Adipocyte (in vitro differentiated cells): ENCODE measurements around the gene CCDC54.
"Not testable (repeated sequence)": the region's sequence is repeated elsewhere in the genome, so short reads cannot be mapped to it uniquely, and the experiment has no call there.

ENCODE experiments used
- DNase-seq: peaks from one replicate; pipeline ENCODE4 v3.0.0-alpha.2; 2015; ENCODE audit warnings: low read depth
- H3K27me3 ChIP-seq: replicated peaks from 2 replicates; pipeline ENCODE4 v1.7.0; 2013; ENCODE audit warnings: mild to moderate bottlenecking, low read length, moderate library complexity; ENCODE audit not compliant: control insufficient read depth, insufficient read depth
- H3K36me3 ChIP-seq: 2 replicates; pipeline ENCODE4 v1.7.0; 2013; ENCODE audit warnings: low read length, mild to moderate bottlenecking, moderate library complexity; ENCODE audit not compliant: control insufficient read depth, insufficient read depth, severe bottlenecking
- H3K4me1 ChIP-seq: 2 replicates; pipeline ENCODE4 v1.7.0; 2013; ENCODE audit warnings: mild to moderate bottlenecking, low read length, moderate library complexity; ENCODE audit not compliant: control insufficient read depth, insufficient read depth
- H3K4me3 ChIP-seq: 2 replicates; pipeline ENCODE4 v1.7.0; 2013; ENCODE audit warnings: mild to moderate bottlenecking, low read length, moderate library complexity
- H3K9ac ChIP-seq: 2 replicates; pipeline ENCODE4 v1.7.0; 2013; ENCODE audit warnings: mild to moderate bottlenecking, low read length, moderate library complexity
- H3K9me3 ChIP-seq: 2 replicates; pipeline ENCODE4 v1.7.0; 2013; ENCODE audit warnings: mild to moderate bottlenecking, low read length, moderate library complexity; ENCODE audit not compliant: control insufficient read depth

Gene CCDC54

DNA sequence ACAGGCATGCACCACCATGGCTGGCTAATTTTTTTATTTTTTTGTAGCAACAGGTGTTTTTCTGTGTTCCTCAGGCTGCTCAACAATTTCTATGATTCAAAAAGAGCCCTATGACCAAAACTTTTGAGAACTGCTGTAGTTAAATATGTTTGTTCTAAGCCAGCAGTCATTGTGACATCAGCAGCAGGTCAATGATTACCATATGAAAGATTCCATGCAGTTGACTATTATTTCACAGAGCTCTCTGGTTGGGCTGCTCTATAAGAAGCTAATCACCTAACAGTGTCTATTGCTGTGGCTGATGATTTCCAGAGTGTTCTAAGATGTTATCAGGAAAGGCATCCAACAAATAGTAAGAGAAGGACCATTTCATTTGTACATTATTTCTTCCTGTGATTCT is at the start of gene CCDC54:
TSS of gene CCDC54 (plus strand) at position 289 of the 400 bp plus-strand sequence. CDS start 149 bp downstream, outside the sequence.
- DNase-seq: peak; percentile 22
- Histone ChIP-seq H3K9ac (no peak within 1 kb of the TSS), H3K4me1 (no peaks in the 10 kb centered on the region), H3K27me3 (no peaks in the 10 kb centered on the region), H3K9me3 (no peaks in the 10 kb centered on the region), H3K36me3 (no peaks in the 10 kb centered on the region), H3K4me3 (no peak within 1 kb of the TSS)

DNA sequence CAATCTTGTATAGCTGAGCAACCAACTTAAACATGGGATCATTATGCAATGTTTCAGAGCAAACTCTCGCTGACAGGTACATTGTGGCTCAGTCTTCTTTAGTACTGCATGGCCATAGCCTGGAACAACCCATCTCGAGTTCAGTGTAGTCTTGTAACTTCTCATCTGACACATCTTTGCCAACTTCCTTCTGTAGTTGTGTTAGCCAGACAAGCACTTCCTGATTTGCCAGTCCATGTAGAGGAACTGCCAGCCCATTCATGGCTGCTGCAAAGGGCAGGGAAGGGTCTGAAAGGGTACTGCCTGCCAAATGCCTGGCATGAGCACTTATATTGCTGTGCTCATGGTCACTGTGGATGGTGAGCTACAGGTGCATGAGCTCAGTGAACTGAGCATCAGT is 49.2 kb upstream of the CCDC54 start:
- DNase-seq: no peak
- Histone ChIP-seq H3K9ac (no peak overlapping the region), H3K36me3 (no peaks in the 10 kb centered on the region), H3K27me3 (no peaks in the 10 kb centered on the region), H3K4me3 (no peak overlapping the region), H3K4me1 (no peaks in the 10 kb centered on the region), H3K9me3 (no peaks in the 10 kb centered on the region)

DNA sequence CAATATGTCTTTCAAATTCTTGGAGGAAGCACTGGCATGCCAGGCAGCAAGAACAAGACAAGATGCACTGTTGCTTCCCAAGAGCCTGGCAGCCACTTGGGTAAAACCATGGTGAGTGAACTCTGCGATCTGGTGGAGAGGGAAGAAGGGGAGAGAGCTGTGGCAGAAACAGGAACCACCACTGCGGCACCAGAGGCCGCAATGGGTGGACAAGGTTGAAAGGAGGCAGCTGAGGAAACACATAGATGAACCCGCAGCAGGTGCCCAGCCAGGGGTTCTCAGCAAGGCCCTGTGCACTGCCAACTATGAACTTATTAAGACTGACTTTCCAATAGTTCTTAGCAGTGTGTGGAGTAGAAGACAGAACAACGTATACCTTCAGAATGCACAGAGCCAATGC is 48.2 kb upstream of the CCDC54 start:
- Histone ChIP-seq H3K9ac (no peak overlapping the region), H3K36me3 (no peaks in the 10 kb centered on the region), H3K27me3 (no peaks in the 10 kb centered on the region), H3K4me3 (no peak overlapping the region), H3K4me1 (no peaks in the 10 kb centered on the region), H3K9me3 (no peaks in the 10 kb centered on the region)
- no peak for DNase-seq

DNA sequence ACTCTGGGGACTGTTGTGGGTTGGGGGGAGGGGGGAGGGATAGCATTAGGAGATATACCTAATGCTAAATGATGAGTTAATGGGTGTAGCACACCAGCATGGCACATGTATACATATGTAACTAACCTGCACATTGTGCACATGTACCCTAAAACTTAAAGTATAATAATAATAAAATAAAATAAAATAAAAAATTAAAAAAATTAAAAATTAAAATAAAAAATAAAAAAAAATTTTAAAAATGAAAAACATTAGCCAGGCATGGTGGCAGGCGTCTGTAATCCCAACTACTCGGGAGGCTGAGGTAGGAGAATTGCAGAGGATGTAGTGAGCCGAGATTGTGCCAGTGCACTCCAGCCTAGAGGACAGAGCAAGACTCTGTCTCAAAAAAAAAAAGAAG is 37.5 kb upstream of the CCDC54 start:
- DNase-seq, H3K4me3 ChIP-seq, H3K4me1 ChIP-seq, H3K27me3 ChIP-seq, H3K36me3 ChIP-seq, H3K9me3 ChIP-seq, H3K9ac ChIP-seq: not testable (repeated sequence)

DNA sequence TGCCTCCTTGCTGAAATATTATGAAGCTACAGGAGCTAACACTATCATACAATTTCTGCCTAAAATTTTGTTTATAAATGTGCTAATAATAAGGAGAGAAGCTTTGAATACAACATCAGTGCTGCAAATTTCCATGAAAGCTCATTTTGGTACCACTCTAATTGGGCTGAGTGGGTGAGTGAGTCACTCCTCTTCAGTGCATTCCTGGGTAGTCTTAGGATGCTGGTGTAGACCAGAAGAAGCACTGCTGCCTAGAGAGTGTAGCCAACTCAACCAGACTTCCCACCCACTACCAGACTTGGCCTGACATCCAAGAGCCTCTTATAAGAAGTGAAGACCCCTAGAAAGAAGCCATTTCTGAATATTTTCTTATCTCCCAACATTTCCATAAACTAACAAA is 32.5 kb upstream of the CCDC54 start:
- Histone ChIP-seq H3K36me3 (no peaks in the 10 kb centered on the region), H3K9ac (no peak overlapping the region), H3K4me1 (no peaks in the 10 kb centered on the region), H3K9me3 (peaks cover 2% of the 10 kb centered on the region), H3K4me3 (no peak overlapping the region), H3K27me3 (no peaks in the 10 kb centered on the region)
- DNase-seq: no peak

DNA sequence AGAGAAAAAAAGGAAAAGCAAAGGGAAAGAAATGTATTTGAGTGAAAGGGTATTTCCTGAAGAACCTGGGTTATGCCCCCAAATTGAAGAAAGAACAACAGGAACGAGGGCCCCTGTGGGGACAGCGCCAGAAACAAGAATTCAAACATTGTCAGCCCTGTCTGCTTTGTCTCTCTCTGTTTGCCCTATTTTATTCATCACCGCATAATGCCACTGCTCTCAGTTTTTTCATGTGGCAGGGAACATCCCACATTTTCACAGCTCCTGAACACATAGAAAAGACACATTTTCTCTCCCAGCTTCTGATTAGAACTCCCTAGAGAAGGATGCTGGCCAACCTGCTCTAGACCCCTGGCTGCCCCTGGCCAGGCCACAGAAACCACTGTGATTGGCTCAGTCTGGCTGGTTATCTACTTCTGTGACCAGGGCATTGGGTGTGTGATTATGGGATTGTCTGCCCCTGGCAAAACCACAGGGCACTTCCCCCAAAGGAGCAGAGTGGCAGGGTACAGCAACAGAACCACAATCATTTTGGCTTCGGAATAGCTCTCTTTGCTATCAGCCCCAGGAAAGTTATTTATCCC is 31.3 kb upstream of the CCDC54 start:
- no peak for DNase-seq
- Histone ChIP-seq H3K27me3 (no peaks in the 10 kb centered on the region), H3K9me3 (peaks cover 8% of the 10 kb centered on the region), H3K9ac (no peak overlapping the region), H3K4me1 (no peaks in the 10 kb centered on the region), H3K36me3 (no peaks in the 10 kb centered on the region), H3K4me3 (no peak overlapping the region)

DNA sequence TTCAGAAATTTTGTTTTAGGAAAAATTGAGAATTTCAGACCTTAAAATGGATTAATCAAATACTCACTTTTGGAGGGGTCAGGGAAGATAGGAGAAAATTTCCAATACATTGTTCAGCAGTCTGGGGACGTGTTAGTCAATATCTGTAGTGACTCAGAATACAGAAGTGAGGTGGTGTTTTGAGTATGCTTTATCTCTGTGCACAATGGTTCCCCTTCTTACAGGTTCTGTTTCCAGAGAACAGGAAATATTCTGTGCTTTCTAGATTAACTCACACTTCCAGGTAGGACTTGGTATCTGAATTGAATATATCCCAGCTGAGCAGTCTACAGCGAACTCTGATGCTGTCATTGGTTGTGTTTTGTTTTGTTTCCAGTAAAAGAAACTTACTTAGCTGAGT is 30.7 kb upstream of the CCDC54 start:
- Histone ChIP-seq H3K9ac (no peak overlapping the region), H3K4me1 (no peaks in the 10 kb centered on the region), H3K27me3 (no peaks in the 10 kb centered on the region), H3K9me3 (peaks cover 8% of the 10 kb centered on the region), H3K4me3 (no peak overlapping the region), H3K36me3 (no peaks in the 10 kb centered on the region)
- no peak for DNase-seq

DNA sequence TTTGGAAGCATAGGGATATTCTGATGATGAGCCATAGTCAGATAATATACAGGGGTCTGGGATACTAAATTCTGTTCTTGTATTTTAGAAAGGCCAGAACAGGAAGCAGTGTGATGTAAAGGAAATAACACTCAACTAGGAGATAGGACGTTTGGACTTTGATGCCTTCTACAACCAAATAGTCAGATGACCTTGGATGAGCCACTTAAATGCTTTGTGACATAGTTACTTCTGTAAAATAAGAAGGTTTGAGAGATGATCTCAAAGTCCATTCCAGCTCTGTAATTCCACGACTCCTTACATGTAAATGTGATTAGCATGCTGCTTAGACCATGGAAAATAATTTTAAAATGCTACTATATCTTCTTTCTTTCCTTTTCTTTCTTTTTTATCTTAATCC is 29.5 kb upstream of the CCDC54 start:
- no peak overlapping the region for H3K9ac ChIP-seq
- no peak for DNase-seq

DNA sequence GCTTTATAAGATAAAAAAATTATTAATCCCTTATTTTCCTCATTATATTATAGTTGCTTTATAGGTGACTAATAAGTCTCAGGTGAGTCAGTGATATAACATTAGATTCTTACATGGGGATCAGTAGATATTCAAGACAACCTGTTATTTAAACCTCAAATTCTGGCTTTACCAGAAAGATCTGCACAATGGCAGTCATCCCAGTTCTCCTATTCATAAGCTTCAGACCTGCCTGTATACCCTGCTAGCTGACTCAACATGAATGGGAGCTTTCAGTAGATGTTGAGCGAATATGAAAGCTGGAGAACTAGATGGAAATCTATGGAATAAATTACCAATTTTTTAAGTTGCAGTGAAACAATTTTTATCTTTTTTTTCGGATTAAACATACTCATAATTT is 20.5 kb upstream of the CCDC54 start:
- H3K9ac ChIP-seq: no peak overlapping the region
- H3K4me3 ChIP-seq: no peak overlapping the region
- no peaks in the 10 kb centered on the region for H3K4me1 ChIP-seq
- no peaks in the 10 kb centered on the region for H3K9me3 ChIP-seq
- no peaks in the 10 kb centered on the region for H3K36me3 ChIP-seq
- H3K27me3 ChIP-seq: no peaks in the 10 kb centered on the region
- DNase-seq: no peak

More for the DNA sequence above, 29.5 kb upstream of the CCDC54 start:
- Histone ChIP-seq H3K27me3 (no peaks in the 10 kb centered on the region), H3K36me3 (no peaks in the 10 kb centered on the region), H3K4me3 (no peak overlapping the region), H3K4me1 (no peaks in the 10 kb centered on the region), H3K9me3 (peaks cover 8% of the 10 kb centered on the region)

DNA sequence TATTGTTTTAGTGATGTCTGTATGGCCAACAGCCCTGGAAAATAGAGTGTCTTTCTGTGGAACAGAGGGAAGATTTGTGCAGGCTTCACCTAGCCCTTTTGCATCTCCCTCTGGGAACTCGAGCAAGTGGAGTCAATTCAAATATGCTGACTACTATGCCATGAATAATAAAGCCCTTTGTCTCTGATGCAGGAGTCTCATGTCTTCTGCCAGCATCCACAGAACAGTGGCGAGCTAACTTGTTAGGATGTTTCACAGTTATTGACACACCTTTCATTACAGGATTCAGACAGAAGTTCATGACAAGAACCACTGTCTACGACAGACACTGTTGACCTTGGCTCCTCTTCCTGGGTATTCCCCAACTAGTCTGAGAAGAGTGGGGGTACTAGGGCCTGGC is 15.6 kb upstream of the CCDC54 start:
- Histone ChIP-seq H3K4me3 (no peak overlapping the region), H3K9me3 (no peaks in the 10 kb centered on the region), H3K36me3 (no peaks in the 10 kb centered on the region), H3K4me1 (peaks cover 3% of the 10 kb centered on the region), H3K9ac (no peak overlapping the region), H3K27me3 (no peaks in the 10 kb centered on the region)
- DNase-seq: no peak

DNA sequence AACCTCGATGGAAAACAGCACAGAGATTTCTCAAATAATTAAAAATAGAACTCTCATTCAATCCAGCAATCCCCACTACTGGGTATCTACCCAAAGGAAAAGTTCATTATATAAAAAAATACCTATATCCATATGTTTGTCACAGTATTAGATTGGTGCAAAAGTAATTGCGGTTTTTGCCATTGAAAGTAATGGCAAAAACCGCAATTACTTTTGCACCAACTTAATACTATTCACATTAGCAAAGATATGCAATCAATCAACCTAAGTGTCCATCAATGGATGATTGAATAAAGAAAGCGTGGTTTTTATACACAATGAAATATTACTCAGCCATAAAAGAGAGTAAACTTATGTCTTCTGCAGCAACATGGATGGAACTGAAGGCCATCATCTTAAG is 12.2 kb upstream of the CCDC54 start:
- peaks cover 30% of the 10 kb centered on the region for H3K4me1 ChIP-seq
- no peak for DNase-seq
- no peaks in the 10 kb centered on the region for H3K9me3 ChIP-seq
- no peaks in the 10 kb centered on the region for H3K27me3 ChIP-seq
- H3K9ac ChIP-seq: no peak overlapping the region
- no peak overlapping the region for H3K4me3 ChIP-seq
- H3K36me3 ChIP-seq: no peaks in the 10 kb centered on the region

DNA sequence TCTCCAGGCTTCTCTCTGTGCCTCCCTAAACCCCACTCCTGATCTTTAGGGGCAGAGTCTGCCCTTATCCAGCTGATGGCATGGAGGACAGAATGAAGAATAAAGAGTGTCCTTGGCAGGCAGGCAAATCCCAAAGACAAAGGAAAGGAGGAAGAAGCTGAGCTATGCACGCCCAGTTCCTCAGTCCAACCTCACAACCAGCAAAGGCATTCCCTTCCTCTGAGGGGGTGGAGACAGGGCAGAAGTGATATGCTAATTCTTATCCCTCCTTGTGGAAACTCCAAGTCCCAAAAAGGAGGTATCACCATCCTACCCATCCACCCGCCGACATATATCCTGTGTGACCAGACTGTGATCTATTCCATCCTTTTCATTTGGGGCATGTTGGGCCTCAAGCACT is 10.5 kb upstream of the CCDC54 start:
- H3K4me1 ChIP-seq: peaks cover 31% of the 10 kb centered on the region
- no peak for DNase-seq
- H3K27me3 ChIP-seq: no peaks in the 10 kb centered on the region
- H3K9ac ChIP-seq: no peak overlapping the region
- H3K9me3 ChIP-seq: no peaks in the 10 kb centered on the region
- no peak overlapping the region for H3K4me3 ChIP-seq
- H3K36me3 ChIP-seq: no peaks in the 10 kb centered on the region
